ENCODE measurements around the gene PYDC2. TPM values are rescaled to one million over a fixed set of nuclear protein-coding genes. Genes with fewer than 3 reads are reported as not detected.

Gene PYDC2
- total RNA-seq (2012; rRNA removed) = not detected in 2 replicates

GRCh38 chr3:191461113-191461595 lies at the start of gene PYDC2:
Gene PYDC2 (plus strand): TSS chr3:191461163. CDS start chr3:191461163, 0 bp downstream.
- H3K27me3 ChIP-seq (ENCODE audit: control insufficient read depth, insufficient read depth, low read length) = no peaks in the 10 kb centered on the region
- no peaks in the 10 kb centered on the region for H3K36me3 ChIP-seq (ENCODE audit: insufficient read depth, low read length)
- H3K4me1 ChIP-seq (ENCODE audit: control insufficient read depth, insufficient read depth, low read length) = no peaks in the 10 kb centered on the region
- H3K4me3 ChIP-seq (ENCODE audit: low read length) = no peak within 1 kb of the TSS
- H3K9ac ChIP-seq (ENCODE audit: low read depth, low read length) = no peak within 1 kb of the TSS
- H3K4me2 ChIP-seq (ENCODE audit: low read length) = no peak within 1 kb of the TSS
- H3K9me3 ChIP-seq (replicated peaks; ENCODE audit: low read length) = no peaks in the 10 kb centered on the region

GRCh38 chr3:191412759-191413158 lies 48.2 kb upstream of the PYDC2 start:
- H3K9me3 ChIP-seq (replicated peaks; ENCODE audit: low read length) = no peaks in the 10 kb centered on the region

GRCh38 chr3:191414286-191414685 lies 46.7 kb upstream of the PYDC2 start:
- Histone ChIP-seq H3K4me3 (ENCODE audit: low read length) (no peak overlapping the region), H3K9ac (ENCODE audit: low read depth, low read length) (no peak overlapping the region), H3K4me2 (ENCODE audit: low read length) (no peak overlapping the region), H3K36me3 (ENCODE audit: insufficient read depth, low read length) (no peaks in the 10 kb centered on the region), H3K9me3 (replicated peaks; ENCODE audit: low read length) (no peaks in the 10 kb centered on the region), H3K4me1 (ENCODE audit: control insufficient read depth, insufficient read depth, low read length) (peaks cover 15% of the 10 kb centered on the region), H3K27me3 (ENCODE audit: control insufficient read depth, insufficient read depth, low read length) (no peaks in the 10 kb centered on the region)

More at GRCh38 chr3:191412759-191413158, 48.2 kb upstream of the PYDC2 start:
- Histone ChIP-seq H3K4me1 (ENCODE audit: control insufficient read depth, insufficient read depth, low read length) (peaks cover 15% of the 10 kb centered on the region), H3K9ac (ENCODE audit: low read depth, low read length) (no peak overlapping the region), H3K4me2 (ENCODE audit: low read length) (peak overlapping the region; percentile 45), H3K4me3 (ENCODE audit: low read length) (no peak overlapping the region), H3K36me3 (ENCODE audit: insufficient read depth, low read length) (no peaks in the 10 kb centered on the region), H3K27me3 (ENCODE audit: control insufficient read depth, insufficient read depth, low read length) (no peaks in the 10 kb centered on the region)

GRCh38 chr3:191414732-191415131 lies 46.2 kb upstream of the PYDC2 start:
- Histone ChIP-seq H3K27me3 (ENCODE audit: control insufficient read depth, insufficient read depth, low read length) (no peaks in the 10 kb centered on the region), H3K36me3 (ENCODE audit: insufficient read depth, low read length) (no peaks in the 10 kb centered on the region), H3K4me1 (ENCODE audit: control insufficient read depth, insufficient read depth, low read length) (peaks cover 15% of the 10 kb centered on the region), H3K9ac (ENCODE audit: low read depth, low read length) (no peak overlapping the region), H3K4me3 (ENCODE audit: low read length) (no peak overlapping the region), H3K9me3 (replicated peaks; ENCODE audit: low read length) (no peaks in the 10 kb centered on the region), H3K4me2 (ENCODE audit: low read length) (no peak overlapping the region)

GRCh38 chr3:191415566-191415965 lies 45.4 kb upstream of the PYDC2 start:
- Histone ChIP-seq H3K4me2 (ENCODE audit: low read length) (no peak overlapping the region), H3K36me3 (ENCODE audit: insufficient read depth, low read length) (no peaks in the 10 kb centered on the region), H3K9me3 (replicated peaks; ENCODE audit: low read length) (no peaks in the 10 kb centered on the region), H3K4me3 (ENCODE audit: low read length) (no peak overlapping the region), H3K27me3 (ENCODE audit: control insufficient read depth, insufficient read depth, low read length) (no peaks in the 10 kb centered on the region), H3K4me1 (ENCODE audit: control insufficient read depth, insufficient read depth, low read length) (peaks cover 15% of the 10 kb centered on the region), H3K9ac (ENCODE audit: low read depth, low read length) (no peak overlapping the region)

GRCh38 chr3:191417457-191417729 lies 43.6 kb upstream of the PYDC2 start:
- no peak overlapping the region for H3K4me3 ChIP-seq (ENCODE audit: low read length)
- no peaks in the 10 kb centered on the region for H3K27me3 ChIP-seq (ENCODE audit: control insufficient read depth, insufficient read depth, low read length)
- no peak overlapping the region for H3K4me2 ChIP-seq (ENCODE audit: low read length)
- no peaks in the 10 kb centered on the region for H3K36me3 ChIP-seq (ENCODE audit: insufficient read depth, low read length)
- no peaks in the 10 kb centered on the region for H3K9me3 ChIP-seq (replicated peaks; ENCODE audit: low read length)
- H3K4me1 ChIP-seq (ENCODE audit: control insufficient read depth, insufficient read depth, low read length) = peaks cover 12% of the 10 kb centered on the region
- H3K9ac ChIP-seq (ENCODE audit: low read depth, low read length) = no peak overlapping the region

GRCh38 chr3:191420771-191421170 lies 40.2 kb upstream of the PYDC2 start:
- Histone ChIP-seq H3K36me3 (ENCODE audit: insufficient read depth, low read length) (no peaks in the 10 kb centered on the region), H3K4me1 (ENCODE audit: control insufficient read depth, insufficient read depth, low read length) (no peaks in the 10 kb centered on the region), H3K9ac (ENCODE audit: low read depth, low read length) (no peak overlapping the region), H3K27me3 (ENCODE audit: control insufficient read depth, insufficient read depth, low read length) (no peaks in the 10 kb centered on the region), H3K9me3 (replicated peaks; ENCODE audit: low read length) (no peaks in the 10 kb centered on the region), H3K4me3 (ENCODE audit: low read length) (no peak overlapping the region), H3K4me2 (ENCODE audit: low read length) (no peak overlapping the region)

- Histone ChIP-seq H3K4me2 (ENCODE audit: low read length) (no peak overlapping the region), H3K9me3 (replicated peaks; ENCODE audit: low read length) (no peaks in the 10 kb centered on the region), H3K36me3 (ENCODE audit: insufficient read depth, low read length) (no peaks in the 10 kb centered on the region), H3K27me3 (ENCODE audit: control insufficient read depth, insufficient read depth, low read length) (no peaks in the 10 kb centered on the region), H3K9ac (ENCODE audit: low read depth, low read length) (no peak overlapping the region), H3K4me1 (ENCODE audit: control insufficient read depth, insufficient read depth, low read length) (no peaks in the 10 kb centered on the region), H3K4me3 (ENCODE audit: low read length) (no peak overlapping the region)
These were observed 36.1 kb upstream of the PYDC2 start for GRCh38 chr3:191424881-191425280.

GRCh38 chr3:191425322-191425734 lies 35.6 kb upstream of the PYDC2 start:
- H3K27me3 ChIP-seq (ENCODE audit: control insufficient read depth, insufficient read depth, low read length) = no peaks in the 10 kb centered on the region

GRCh38 chr3:191426311-191426710 lies 34.7 kb upstream of the PYDC2 start:
- Histone ChIP-seq H3K36me3 (ENCODE audit: insufficient read depth, low read length) (no peaks in the 10 kb centered on the region), H3K4me2 (ENCODE audit: low read length) (no peak overlapping the region), H3K4me1 (ENCODE audit: control insufficient read depth, insufficient read depth, low read length) (no peaks in the 10 kb centered on the region), H3K27me3 (ENCODE audit: control insufficient read depth, insufficient read depth, low read length) (no peaks in the 10 kb centered on the region), H3K4me3 (ENCODE audit: low read length) (no peak overlapping the region), H3K9me3 (replicated peaks; ENCODE audit: low read length) (no peaks in the 10 kb centered on the region), H3K9ac (ENCODE audit: low read depth, low read length) (no peak overlapping the region)

More at GRCh38 chr3:191425322-191425734, 35.6 kb upstream of the PYDC2 start:
- no peak overlapping the region for H3K4me2 ChIP-seq (ENCODE audit: low read length)
- no peak overlapping the region for H3K9ac ChIP-seq (ENCODE audit: low read depth, low read length)
- H3K36me3 ChIP-seq (ENCODE audit: insufficient read depth, low read length) = no peaks in the 10 kb centered on the region
- no peaks in the 10 kb centered on the region for H3K9me3 ChIP-seq (replicated peaks; ENCODE audit: low read length)
- no peak overlapping the region for H3K4me3 ChIP-seq (ENCODE audit: low read length)
- H3K4me1 ChIP-seq (ENCODE audit: control insufficient read depth, insufficient read depth, low read length) = no peaks in the 10 kb centered on the region

- H3K4me3 ChIP-seq (ENCODE audit: low read length) = no peak overlapping the region
- H3K27me3 ChIP-seq (ENCODE audit: control insufficient read depth, insufficient read depth, low read length) = no peaks in the 10 kb centered on the region
- H3K9ac ChIP-seq (ENCODE audit: low read depth, low read length) = no peak overlapping the region
- H3K36me3 ChIP-seq (ENCODE audit: insufficient read depth, low read length) = no peaks in the 10 kb centered on the region
- no peaks in the 10 kb centered on the region for H3K4me1 ChIP-seq (ENCODE audit: control insufficient read depth, insufficient read depth, low read length)
- no peak overlapping the region for H3K4me2 ChIP-seq (ENCODE audit: low read length)
- H3K9me3 ChIP-seq (replicated peaks; ENCODE audit: low read length) = no peaks in the 10 kb centered on the region
These were observed 32.8 kb upstream of the PYDC2 start for GRCh38 chr3:191428177-191428576.

- Histone ChIP-seq H3K9me3 (replicated peaks; ENCODE audit: low read length) (no peaks in the 10 kb centered on the region), H3K27me3 (ENCODE audit: control insufficient read depth, insufficient read depth, low read length) (no peaks in the 10 kb centered on the region), H3K36me3 (ENCODE audit: insufficient read depth, low read length) (no peaks in the 10 kb centered on the region), H3K4me1 (ENCODE audit: control insufficient read depth, insufficient read depth, low read length) (no peaks in the 10 kb centered on the region), H3K4me2 (ENCODE audit: low read length) (no peak overlapping the region), H3K9ac (ENCODE audit: low read depth, low read length) (no peak overlapping the region), H3K4me3 (ENCODE audit: low read length) (no peak overlapping the region)
These were observed 30.9 kb upstream of the PYDC2 start for GRCh38 chr3:191430103-191430502.

Data from skeletal muscle satellite cell (primary cell).